ENCODE results near the gene RUNX1. TPM values are rescaled to one million over a fixed set of nuclear protein-coding genes. Genes with fewer than 3 reads are reported as not detected.

RUNX1 gene
- total and polyA plus RNA-seq, 5 experiments from 2014 or later: 13.1 to 69.0 (median 22.6) TPM

GRCh38 chr21:34886240-34887104 is 162.6 kb downstream of the RUNX1 start:
- no peaks in the 10 kb centered on the region for H3K27me3 Mint-ChIP-seq
- H3K36me3 Mint-ChIP-seq: peaks cover 0 to 6% (median 3%) of the 10 kb centered on the region in 3 donors
- peaks cover 18 to 64% (median 44%) of the 10 kb centered on the region in 4 donors for H3K4me1 Mint-ChIP-seq
- ATAC-seq: no peak
- H3K4me3 Mint-ChIP-seq: peak overlapping the region; percentile 73 to 99 (median 94)
- H3K27ac Mint-ChIP-seq: peak overlapping the region in 6 of 10 donors; percentile 19 to 92 (median 64)
- no peaks in the 10 kb centered on the region for H3K9me3 Mint-ChIP-seq
- POLR2A ChIA-PET: interaction anchor here (4.0 to 5.9 kb wide), 2 partner anchors 140 to 162 kb away, joined by 23 to 72 read pairs; partner anchors contain the start of gene RUNX1
- peak in 4 of 10 donors; percentile 13 to 37 (median 30) for DNase-seq

- Mint-ChIP-seq H3K27ac (peak overlapping the region in 5 of 10 donors; percentile 11 to 69 (median 60)), H3K9me3 (no peaks in the 10 kb centered on the region), H3K4me3 (peak overlapping the region; percentile 73 to 99 (median 94)), H3K4me1 (peaks cover 18 to 65% (median 42%) of the 10 kb centered on the region in 4 donors), H3K36me3 (peaks cover 0 to 10% (median 3%) of the 10 kb centered on the region in 3 donors), H3K27me3 (no peaks in the 10 kb centered on the region)
- POLR2A ChIA-PET: interaction anchor here (5.9 kb wide), 1 partner anchor 162 kb away, joined by 72 read pairs; the partner anchor contains the start of gene RUNX1
- ATAC-seq (no peak), DNase-seq (no peak)
Measured at GRCh38 chr21:34885626-34886239, 163.4 kb downstream of the RUNX1 start.

- Mint-ChIP-seq H3K4me3 (peak overlapping the region in 1 of 10 donors; percentile 95), H3K36me3 (peaks cover 0 to 14% (median 3%) of the 10 kb centered on the region in 3 donors), H3K27me3 (no peaks in the 10 kb centered on the region), H3K27ac (peak overlapping the region in 3 of 10 donors; percentile 12 to 62 (median 56)), H3K9me3 (no peaks in the 10 kb centered on the region), H3K4me1 (peaks cover 18 to 65% (median 41%) of the 10 kb centered on the region in 4 donors)
- POLR2A ChIA-PET: interaction anchor here (5.9 kb wide), 1 partner anchor 163 kb away, joined by 72 read pairs; the partner anchor contains the start of gene RUNX1
- DNase-seq (no peak), ATAC-seq (no peak)
Measured at GRCh38 chr21:34885125-34885524, 164.0 kb downstream of the RUNX1 start.

- ATAC-seq (no peak), DNase-seq (no peak)
- H3K4me3 Mint-ChIP-seq: peak overlapping the region in 1 of 10 donors; percentile 55
- peaks cover 0 to 20% (median 8%) of the 10 kb centered on the region in 3 donors for H3K36me3 Mint-ChIP-seq
- POLR2A ChIA-PET: interaction anchor here (1.1 kb wide), 1 partner anchor 62 kb away, joined by 3 read pairs; no protein-coding TSS in a partner anchor
- H3K27me3 Mint-ChIP-seq: no peaks in the 10 kb centered on the region
- peak overlapping the region in 2 of 10 donors; percentile 19 to 41 for H3K27ac Mint-ChIP-seq
- H3K4me1 Mint-ChIP-seq: peaks cover 18 to 67% (median 41%) of the 10 kb centered on the region in 4 donors
- H3K9me3 Mint-ChIP-seq: no peaks in the 10 kb centered on the region
Measured at GRCh38 chr21:34884346-34884929, 164.7 kb downstream of the RUNX1 start.

- peaks cover 16 to 67% (median 41%) of the 10 kb centered on the region in 4 donors for H3K4me1 Mint-ChIP-seq
Measured at GRCh38 chr21:34883491-34884271, 165.4 kb downstream of the RUNX1 start.

GRCh38 chr21:34882719-34883131 is 166.4 kb downstream of the RUNX1 start:
- Mint-ChIP-seq H3K27ac (peak overlapping the region in 5 of 10 donors; percentile 19 to 85 (median 58)), H3K27me3 (no peaks in the 10 kb centered on the region), H3K9me3 (no peaks in the 10 kb centered on the region), H3K4me1 (peaks cover 10 to 60% (median 36%) of the 10 kb centered on the region in 4 donors), H3K36me3 (peaks cover 0 to 36% (median 12%) of the 10 kb centered on the region in 3 donors), H3K4me3 (peak overlapping the region in 1 of 10 donors; percentile 0)
- DNase-seq (no peak), ATAC-seq (no peak)
- POLR2A ChIA-PET: no interaction called here

More at GRCh38 chr21:34883491-34884271, 165.4 kb downstream of the RUNX1 start:
- Mint-ChIP-seq H3K9me3 (no peaks in the 10 kb centered on the region), H3K27ac (peak overlapping the region in 2 of 10 donors; percentile 58 to 67), H3K27me3 (no peaks in the 10 kb centered on the region), H3K4me3 (peak overlapping the region in 2 of 10 donors; percentile 24 to 63), H3K36me3 (peaks cover 0 to 27% (median 9%) of the 10 kb centered on the region in 3 donors)
- DNase-seq (no peak), ATAC-seq (no peak)
- POLR2A ChIA-PET: interaction anchor here (1.1 kb wide), 1 partner anchor 63 kb away, joined by 3 read pairs; no protein-coding TSS in a partner anchor

- peak overlapping the region in 1 of 10 donors; percentile 5 for H3K4me3 Mint-ChIP-seq
- H3K36me3 Mint-ChIP-seq: peaks cover 0 to 44% (median 13%) of the 10 kb centered on the region in 3 donors
- DNase-seq (no peak), ATAC-seq (no peak)
- peaks cover 11 to 54% (median 34%) of the 10 kb centered on the region in 4 donors for H3K4me1 Mint-ChIP-seq
- H3K27ac Mint-ChIP-seq: peak overlapping the region in 4 of 10 donors; percentile 13 to 80 (median 50)
- no peaks in the 10 kb centered on the region for H3K9me3 Mint-ChIP-seq
- POLR2A ChIA-PET: no interaction called here
- H3K27me3 Mint-ChIP-seq: no peaks in the 10 kb centered on the region
Measured at GRCh38 chr21:34881839-34882371, 167.2 kb downstream of the RUNX1 start.

- POLR2A ChIA-PET: no interaction called here
- H3K27me3 Mint-ChIP-seq: no peaks in the 10 kb centered on the region
- peak overlapping the region in 3 of 10 donors; percentile 6 to 58 (median 28) for H3K27ac Mint-ChIP-seq
- no peaks in the 10 kb centered on the region for H3K9me3 Mint-ChIP-seq
- H3K4me3 Mint-ChIP-seq: peak overlapping the region in 1 of 10 donors; percentile 40
- peaks cover 0 to 49% (median 14%) of the 10 kb centered on the region in 3 donors for H3K36me3 Mint-ChIP-seq
- no peak for ATAC-seq
- H3K4me1 Mint-ChIP-seq: peaks cover 10 to 54% (median 33%) of the 10 kb centered on the region in 4 donors
- DNase-seq: no peak
Measured at GRCh38 chr21:34881421-34881820, 167.7 kb downstream of the RUNX1 start.

GRCh38 chr21:34880401-34880800 is 168.7 kb downstream of the RUNX1 start:
- Mint-ChIP-seq H3K27me3 (no peaks in the 10 kb centered on the region), H3K4me1 (peaks cover 10 to 50% (median 32%) of the 10 kb centered on the region in 4 donors), H3K27ac (no peak overlapping the region), H3K4me3 (no peak overlapping the region), H3K36me3 (peaks cover 0 to 59% (median 19%) of the 10 kb centered on the region in 3 donors), H3K9me3 (no peaks in the 10 kb centered on the region)
- ATAC-seq (no peak), DNase-seq (no peak)
- POLR2A ChIA-PET: interaction anchor here (0.6 kb wide), 1 partner anchor 520 kb away, joined by 3 read pairs; no protein-coding TSS in a partner anchor

GRCh38 chr21:34878940-34879339 is 170.2 kb downstream of the RUNX1 start:
- no peaks in the 10 kb centered on the region for H3K9me3 Mint-ChIP-seq
- no peak overlapping the region for H3K27ac Mint-ChIP-seq
- ATAC-seq (no peak), DNase-seq (no peak)
- no peak overlapping the region for H3K4me3 Mint-ChIP-seq
- peaks cover 11 to 51% (median 32%) of the 10 kb centered on the region in 4 donors for H3K4me1 Mint-ChIP-seq
- POLR2A ChIA-PET: no interaction called here
- H3K36me3 Mint-ChIP-seq: peaks cover 0 to 69% (median 21%) of the 10 kb centered on the region in 3 donors
- no peaks in the 10 kb centered on the region for H3K27me3 Mint-ChIP-seq

- H3K27ac Mint-ChIP-seq: peak overlapping the region in 1 of 10 donors; percentile 15
- ATAC-seq: no peak
- H3K9me3 Mint-ChIP-seq: no peaks in the 10 kb centered on the region
- peaks cover 10 to 46% (median 29%) of the 10 kb centered on the region in 4 donors for H3K4me1 Mint-ChIP-seq
- no peaks in the 10 kb centered on the region for H3K27me3 Mint-ChIP-seq
- H3K36me3 Mint-ChIP-seq: peaks cover 0 to 72% (median 21%) of the 10 kb centered on the region in 3 donors
- H3K4me3 Mint-ChIP-seq: no peak overlapping the region
- no peak for DNase-seq
- POLR2A ChIA-PET: interaction anchor here (0.9 kb wide), 1 partner anchor 9 kb away, joined by 4 read pairs; no protein-coding TSS in a partner anchor
Measured at GRCh38 chr21:34878501-34878900, 170.6 kb downstream of the RUNX1 start.

All from naive thymus-derived CD8-positive, alpha-beta T cell (primary cell).